Activated T-helper 1 cell treated with anti-CD3 and anti-CD28 coated beads, Interleukin-12 subunit alpha, Interleukin-12 subunit beta, Interleukin-2, Interleukin-4 antibody, amounts not matched to agents 30 ng/mL and 10 ng/mL and 1 ng/mL, durations not matched to agents 14 hours and 24 hours and 36 hours (primary cell): ENCODE measurements around the gene FTO. TPM values are rescaled to one million over a fixed set of nuclear protein-coding genes. Genes with fewer than 3 reads are reported as not detected.

Experiments used
- DNase-seq: peaks from one replicate; pipeline ENCODE4 v3.0.0; 2021; ENCODE audit warnings: low spot score
- H3K27ac Mint-ChIP-seq: one replicate; pipeline ENCODE4 v1.8.0; 2021; ENCODE audit warnings: mild to moderate bottlenecking, mixed read lengths
- H3K27me3 Mint-ChIP-seq: one replicate; pipeline ENCODE4 v1.8.0; 2022; ENCODE audit warnings: mild to moderate bottlenecking, moderate library complexity, mixed read lengths; ENCODE audit not compliant: insufficient read depth
- H3K36me3 Mint-ChIP-seq: one replicate; pipeline ENCODE4 v1.8.0; 2021; ENCODE audit warnings: low read depth, mixed read lengths
- H3K4me1 Mint-ChIP-seq: one replicate; pipeline ENCODE4 v1.8.0; 2021; ENCODE audit warnings: low read depth, mixed read lengths
- H3K4me3 Mint-ChIP-seq: one replicate; pipeline ENCODE4 v1.8.0; 2021; ENCODE audit warnings: mild to moderate bottlenecking, moderate library complexity, mixed read lengths
- H3K9me3 Mint-ChIP-seq: one replicate; pipeline ENCODE4 v1.8.0; 2021; ENCODE audit warnings: mixed read lengths
- intact Hi-C: fragments of 100-400 bp; cut with micrococcal nuclease; formaldehyde crosslinking; loops from one replicate; pipeline ENCODE4 v1.15.1; 2024
- total RNA-seq: library from RNA; stranded (reverse); gene quantifications from 2 replicates; pipeline ENCODE4 v1.2.3, GENCODE V29; 2022

The FTO gene
- total RNA-seq, 1 donor from 2014 or later: 56.4 TPM

GRCh38 chr16:53812914-53813313 lies 109.0 kb downstream of the FTO start:
- Mint-ChIP-seq H3K36me3 (peaks cover 23% of the 10 kb centered on the region), H3K4me3 (no peak overlapping the region), H3K27me3 (no peaks in the 10 kb centered on the region), H3K27ac (no peak overlapping the region), H3K4me1 (peaks cover 13% of the 10 kb centered on the region), H3K9me3 (no peaks in the 10 kb centered on the region)
- intact Hi-C loops: no loop called here
- no peak for DNase-seq

GRCh38 chr16:53814801-53815200 lies 110.8 kb downstream of the FTO start:
- Mint-ChIP-seq H3K27ac (peak overlapping the region; percentile 45), H3K9me3 (no peaks in the 10 kb centered on the region), H3K27me3 (no peaks in the 10 kb centered on the region), H3K4me1 (peaks cover 13% of the 10 kb centered on the region), H3K4me3 (no peak overlapping the region), H3K36me3 (peaks cover 23% of the 10 kb centered on the region)
- DNase-seq: no peak
- intact Hi-C loops: no loop called here

- H3K36me3 Mint-ChIP-seq: peaks cover 15% of the 10 kb centered on the region
- H3K4me1 Mint-ChIP-seq: peaks cover 13% of the 10 kb centered on the region
- H3K9me3 Mint-ChIP-seq: no peaks in the 10 kb centered on the region
- intact Hi-C loops: no loop called here
- DNase-seq: no peak
- peak overlapping the region; percentile 5 for H3K27ac Mint-ChIP-seq
- no peak overlapping the region for H3K4me3 Mint-ChIP-seq
- H3K27me3 Mint-ChIP-seq: no peaks in the 10 kb centered on the region
These were observed 112.4 kb downstream of the FTO start for GRCh38 chr16:53816211-53816836.

GRCh38 chr16:53817117-53817755 lies 113.3 kb downstream of the FTO start:
- Mint-ChIP-seq H3K4me1 (peaks cover 13% of the 10 kb centered on the region), H3K36me3 (peaks cover 10% of the 10 kb centered on the region), H3K27me3 (no peaks in the 10 kb centered on the region), H3K9me3 (no peaks in the 10 kb centered on the region), H3K4me3 (no peak overlapping the region), H3K27ac (no peak overlapping the region)
- no peak for DNase-seq
- intact Hi-C loops: no loop called here

GRCh38 chr16:53817812-53818550 lies 114.0 kb downstream of the FTO start:
- no peak overlapping the region for H3K4me3 Mint-ChIP-seq
- H3K27ac Mint-ChIP-seq: no peak overlapping the region
- H3K36me3 Mint-ChIP-seq: peaks cover 10% of the 10 kb centered on the region
- DNase-seq: no peak
- no peaks in the 10 kb centered on the region for H3K9me3 Mint-ChIP-seq
- H3K27me3 Mint-ChIP-seq: no peaks in the 10 kb centered on the region
- intact Hi-C loops: no loop called here
- peaks cover 13% of the 10 kb centered on the region for H3K4me1 Mint-ChIP-seq

- Mint-ChIP-seq H3K27ac (no peak overlapping the region), H3K4me1 (peaks cover 6% of the 10 kb centered on the region), H3K9me3 (no peaks in the 10 kb centered on the region), H3K36me3 (peaks cover under 1% of the 10 kb centered on the region), H3K4me3 (no peak overlapping the region), H3K27me3 (no peaks in the 10 kb centered on the region)
- intact Hi-C loops: no loop called here
- no peak for DNase-seq
These were observed 117.5 kb downstream of the FTO start for GRCh38 chr16:53821487-53821886.

- intact Hi-C loops: no loop called here
- Mint-ChIP-seq H3K9me3 (no peaks in the 10 kb centered on the region), H3K27ac (no peak overlapping the region), H3K4me1 (no peaks in the 10 kb centered on the region), H3K4me3 (no peak overlapping the region), H3K27me3 (no peaks in the 10 kb centered on the region), H3K36me3 (no peaks in the 10 kb centered on the region)
- no peak for DNase-seq
These were observed 118.1 kb downstream of the FTO start for GRCh38 chr16:53821957-53822625.

- H3K4me1 Mint-ChIP-seq: no peaks in the 10 kb centered on the region
- no peak for DNase-seq
- intact Hi-C loops: no loop called here
These were observed 119.1 kb downstream of the FTO start for GRCh38 chr16:53822936-53823529.

GRCh38 chr16:53826658-53827057 lies 122.7 kb downstream of the FTO start:
- no peak for DNase-seq
- no peaks in the 10 kb centered on the region for H3K4me1 Mint-ChIP-seq
- no peak overlapping the region for H3K4me3 Mint-ChIP-seq
- H3K36me3 Mint-ChIP-seq: peaks cover 4% of the 10 kb centered on the region
- intact Hi-C loops: no loop called here
- H3K27ac Mint-ChIP-seq: no peak overlapping the region
- H3K9me3 Mint-ChIP-seq: no peaks in the 10 kb centered on the region
- no peaks in the 10 kb centered on the region for H3K27me3 Mint-ChIP-seq

More at GRCh38 chr16:53822936-53823529, 119.1 kb downstream of the FTO start:
- Mint-ChIP-seq H3K36me3 (no peaks in the 10 kb centered on the region), H3K27me3 (no peaks in the 10 kb centered on the region), H3K27ac (no peak overlapping the region), H3K9me3 (no peaks in the 10 kb centered on the region), H3K4me3 (no peak overlapping the region)

GRCh38 chr16:53827741-53828140 lies 123.8 kb downstream of the FTO start:
- no peak overlapping the region for H3K27ac Mint-ChIP-seq
- H3K9me3 Mint-ChIP-seq: no peaks in the 10 kb centered on the region
- no peak for DNase-seq
- no peaks in the 10 kb centered on the region for H3K4me1 Mint-ChIP-seq
- intact Hi-C loops: no loop called here
- H3K27me3 Mint-ChIP-seq: no peaks in the 10 kb centered on the region
- peaks cover 4% of the 10 kb centered on the region for H3K36me3 Mint-ChIP-seq
- H3K4me3 Mint-ChIP-seq: no peak overlapping the region

- no peak for DNase-seq
- intact Hi-C loops: no loop called here
- no peak overlapping the region for H3K27ac Mint-ChIP-seq
- no peaks in the 10 kb centered on the region for H3K4me1 Mint-ChIP-seq
- H3K4me3 Mint-ChIP-seq: no peak overlapping the region
- no peaks in the 10 kb centered on the region for H3K9me3 Mint-ChIP-seq
- no peaks in the 10 kb centered on the region for H3K27me3 Mint-ChIP-seq
- H3K36me3 Mint-ChIP-seq: peaks cover 4% of the 10 kb centered on the region
These were observed 125.3 kb downstream of the FTO start for GRCh38 chr16:53829186-53829747.

- H3K9me3 Mint-ChIP-seq: no peaks in the 10 kb centered on the region
- no peak overlapping the region for H3K4me3 Mint-ChIP-seq
- intact Hi-C loops: no loop called here
- no peak overlapping the region for H3K27ac Mint-ChIP-seq
- no peaks in the 10 kb centered on the region for H3K27me3 Mint-ChIP-seq
- H3K36me3 Mint-ChIP-seq: peaks cover 4% of the 10 kb centered on the region
- no peak for DNase-seq
- peaks cover 5% of the 10 kb centered on the region for H3K4me1 Mint-ChIP-seq
These were observed 129.1 kb downstream of the FTO start for GRCh38 chr16:53832896-53833544.
